Endometrial microvascular endothelial cells (primary cell): ENCODE results near the gene PAXX. TPM values are rescaled to one million over a fixed set of nuclear protein-coding genes. Genes with fewer than 3 reads are reported as not detected.
"Not testable (repeated sequence)": the region's sequence is repeated elsewhere in the genome, so short reads cannot be mapped to it uniquely, and the experiment has no call there.

Experiments used
- in situ Hi-C: cut with HindIII; loops from 2 replicates; pipeline ENCODE4 v1.10.0; 2017; ENCODE audit warnings: low sequenced_read_pairs, low pct_unique_long_range_greater_than_20kb; ENCODE audit errors: inconsistent ontology term
- total RNA-seq: library from RNA; depleted of rRNA; stranded (reverse); fragments of >200 nt; gene quantifications from one replicate; pipeline ENCODE4 v1.2.3, GENCODE V29; 2015; ENCODE audit errors: inconsistent ontology term

The PAXX gene
- total RNA-seq, 1 donor from 2014 or later = 49.0 TPM

DNA sequence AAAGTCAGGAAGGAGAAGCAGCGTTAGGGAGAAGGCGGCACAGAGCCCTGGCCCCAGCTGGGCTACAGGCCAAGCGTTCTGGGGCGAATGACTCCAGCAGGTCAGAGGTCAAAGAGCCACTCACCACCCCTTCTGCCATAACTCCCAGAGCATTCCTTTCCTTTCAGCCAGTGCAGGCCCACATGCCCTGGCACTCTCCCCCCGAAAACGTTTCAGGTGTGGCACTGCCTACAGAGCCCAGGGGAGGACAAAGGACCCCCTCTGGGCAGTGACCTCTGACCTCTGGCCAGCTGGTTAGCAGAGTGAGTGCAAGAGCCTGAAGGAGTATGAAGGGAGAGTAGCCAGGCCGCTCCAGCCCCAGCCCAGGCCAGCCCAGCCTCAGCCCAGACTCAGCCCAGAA is 30.9 kb downstream of the PAXX start:
- in situ Hi-C loops = no loop called here

- in situ Hi-C loops = no loop called here
Measured at GRCh38 chr9:137023583-137023991, 31.4 kb downstream of the PAXX start.

DNA sequence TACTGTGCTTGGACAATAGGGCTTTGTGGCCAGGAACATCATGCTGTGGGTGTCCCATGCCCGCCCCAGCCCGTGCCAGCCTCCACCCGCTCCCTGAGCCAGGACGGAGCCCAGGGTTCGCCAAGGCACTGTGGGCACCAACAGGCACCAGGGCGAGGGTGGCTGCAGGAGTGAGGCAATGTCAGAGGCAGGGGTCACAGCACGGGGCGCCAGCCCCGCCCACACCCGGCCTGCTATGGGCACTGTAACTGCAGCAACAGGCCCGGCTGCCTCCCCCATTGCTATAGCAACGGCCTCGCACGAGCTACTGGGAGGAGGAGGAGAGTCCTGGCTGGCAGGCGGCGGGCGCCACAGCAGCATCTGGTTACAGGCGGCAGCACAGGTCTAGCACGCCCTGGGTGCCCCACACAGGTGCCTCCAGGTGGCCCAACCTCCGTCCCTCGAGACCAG is 33.3 kb downstream of the PAXX start:
- in situ Hi-C loops = no loop called here

GRCh38 chr9:137026384-137026783 is 34.2 kb downstream of the PAXX start:
- in situ Hi-C loops = no loop called here

DNA sequence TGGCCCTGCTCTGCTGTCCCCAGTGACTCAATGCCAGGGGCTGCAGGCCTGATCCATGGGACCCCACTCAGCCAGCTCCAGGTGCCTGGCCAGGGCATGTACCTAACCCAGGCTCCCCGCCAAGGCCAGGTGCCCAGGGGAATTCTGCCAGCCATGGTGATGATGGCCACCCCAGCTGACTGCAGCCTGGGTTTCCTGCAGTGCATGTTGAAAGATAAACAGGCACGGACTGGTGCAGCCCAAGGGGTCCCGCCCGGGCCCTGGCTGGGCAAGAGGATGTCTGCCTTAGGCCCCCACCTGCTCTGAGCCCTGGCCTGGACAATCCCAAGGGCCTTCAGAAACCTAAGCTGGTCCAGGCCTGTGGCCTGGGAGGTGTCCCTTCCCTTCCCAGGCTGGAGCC is 34.6 kb downstream of the PAXX start:
- in situ Hi-C loops = no loop called here

DNA sequence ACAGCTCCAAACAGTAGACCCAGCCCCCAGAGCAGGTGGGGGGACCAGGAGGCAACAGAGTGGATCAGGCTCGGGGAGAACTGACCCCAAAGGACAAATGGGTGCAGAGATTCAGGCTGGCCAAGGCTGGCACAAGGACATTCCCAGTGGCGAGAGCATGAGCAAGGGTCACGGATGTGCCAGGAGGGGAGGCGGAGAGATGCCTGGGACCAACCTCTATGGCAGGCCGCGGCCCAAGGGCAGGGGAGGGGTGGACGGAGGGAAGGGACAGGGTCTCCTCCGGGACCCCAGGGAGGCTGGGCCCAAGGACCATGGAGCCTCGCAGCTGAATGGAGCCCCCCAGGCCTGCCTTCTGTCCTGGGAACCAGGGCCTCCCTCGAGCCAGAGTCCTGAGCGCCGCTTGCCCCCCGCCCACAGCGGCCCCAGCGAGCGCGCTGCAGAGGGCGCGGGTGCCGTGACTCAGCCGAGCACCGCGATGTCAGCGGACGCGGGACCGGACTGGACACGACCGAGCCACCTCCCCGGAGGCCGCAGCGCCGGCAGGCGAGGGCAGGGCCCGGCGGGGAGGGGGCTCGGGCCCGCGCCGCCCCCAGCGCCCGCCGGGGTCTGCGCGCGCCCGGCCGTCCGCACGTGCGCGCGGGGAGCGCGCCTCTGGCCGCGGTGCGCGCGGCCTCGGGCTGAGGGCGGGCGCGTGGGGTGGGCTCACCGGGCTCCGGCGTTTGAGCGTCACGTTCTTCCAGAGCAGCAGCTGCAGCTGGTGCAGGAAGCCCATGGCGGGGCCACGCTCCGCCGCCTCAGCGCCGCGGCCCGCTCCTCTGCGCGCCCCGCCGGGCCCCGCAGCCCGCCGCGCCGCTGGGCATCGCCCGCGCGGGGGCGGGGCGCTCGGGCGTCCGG is 35.4 kb downstream of the PAXX start, which contains the start of gene ABCA2:
Gene ABCA2, minus strand, starts transcription at position 869 of the 894 bp plus-strand sequence. Its CDS starts 97 bp downstream, at position 772.
- in situ Hi-C loops = no loop called here

- in situ Hi-C loops = no loop called here
Measured at GRCh38 chr9:137028263-137029057, 36.2 kb downstream of the PAXX start.

DNA sequence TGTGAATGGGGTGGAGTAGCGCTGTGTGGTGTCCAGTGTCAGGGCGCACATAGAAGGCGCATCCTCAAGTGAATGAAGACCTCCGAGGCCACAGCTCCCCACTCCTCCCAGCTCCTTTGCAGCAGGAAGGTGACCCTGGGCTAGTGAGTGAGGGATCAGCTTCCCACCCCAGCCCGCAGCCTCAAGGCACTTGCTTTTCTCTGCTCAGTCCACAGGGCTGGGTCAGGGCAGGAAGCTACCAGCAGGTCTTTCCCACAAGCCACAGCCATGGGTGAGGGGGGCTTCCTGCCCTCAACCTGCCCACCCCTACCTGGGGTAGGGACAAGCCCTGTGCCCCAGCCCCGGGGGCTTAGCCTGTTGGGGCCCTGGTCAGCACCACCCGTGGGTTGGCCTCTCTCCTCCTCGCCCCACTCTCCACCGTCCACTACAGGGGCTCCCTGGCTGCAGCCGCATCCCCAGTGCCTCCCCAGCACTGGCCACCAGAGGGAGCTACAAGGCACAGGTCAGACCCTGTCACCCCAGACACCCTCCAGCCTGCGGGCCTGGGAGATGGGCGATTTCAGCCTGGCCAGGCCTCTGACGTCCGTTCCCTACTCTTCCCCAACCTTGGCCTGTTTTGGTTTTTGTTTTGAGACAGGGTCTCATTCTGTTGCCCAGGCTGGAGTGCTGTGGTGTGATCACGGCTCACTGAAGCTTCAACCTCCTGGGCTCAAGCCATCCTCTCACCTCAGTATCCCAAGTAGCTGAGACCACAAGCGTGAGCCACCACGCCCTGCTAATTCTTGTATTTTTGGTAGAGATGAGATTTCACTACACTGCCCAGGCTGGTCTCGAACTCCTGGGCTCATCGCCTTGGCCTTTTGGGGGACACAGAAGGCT is 37.1 kb downstream of the PAXX start:
- in situ Hi-C loops = no loop called here

DNA sequence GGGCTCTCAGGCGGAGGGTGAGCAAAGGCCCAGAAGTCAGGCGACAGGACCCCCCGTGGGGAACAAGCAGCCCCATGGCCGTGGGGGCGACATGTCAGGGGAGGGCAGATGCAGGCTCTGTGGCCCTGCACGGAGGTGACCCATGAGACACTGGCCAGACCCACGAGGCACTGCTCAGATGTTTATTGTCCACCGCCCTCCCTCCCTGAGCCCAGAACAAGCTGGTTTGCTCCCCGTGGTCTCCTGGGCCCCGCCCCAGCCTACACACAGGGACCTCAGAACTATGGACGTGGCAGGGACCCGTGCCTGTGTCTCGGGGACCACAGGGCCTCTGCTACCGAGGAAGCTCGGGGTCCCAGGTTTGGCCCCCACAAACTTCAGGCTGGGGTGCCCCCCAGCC is 37.8 kb downstream of the PAXX start:
- in situ Hi-C loops = no loop called here

GRCh38 chr9:137030538-137031527 is 38.6 kb downstream of the PAXX start:
- in situ Hi-C loops = no loop called here

DNA sequence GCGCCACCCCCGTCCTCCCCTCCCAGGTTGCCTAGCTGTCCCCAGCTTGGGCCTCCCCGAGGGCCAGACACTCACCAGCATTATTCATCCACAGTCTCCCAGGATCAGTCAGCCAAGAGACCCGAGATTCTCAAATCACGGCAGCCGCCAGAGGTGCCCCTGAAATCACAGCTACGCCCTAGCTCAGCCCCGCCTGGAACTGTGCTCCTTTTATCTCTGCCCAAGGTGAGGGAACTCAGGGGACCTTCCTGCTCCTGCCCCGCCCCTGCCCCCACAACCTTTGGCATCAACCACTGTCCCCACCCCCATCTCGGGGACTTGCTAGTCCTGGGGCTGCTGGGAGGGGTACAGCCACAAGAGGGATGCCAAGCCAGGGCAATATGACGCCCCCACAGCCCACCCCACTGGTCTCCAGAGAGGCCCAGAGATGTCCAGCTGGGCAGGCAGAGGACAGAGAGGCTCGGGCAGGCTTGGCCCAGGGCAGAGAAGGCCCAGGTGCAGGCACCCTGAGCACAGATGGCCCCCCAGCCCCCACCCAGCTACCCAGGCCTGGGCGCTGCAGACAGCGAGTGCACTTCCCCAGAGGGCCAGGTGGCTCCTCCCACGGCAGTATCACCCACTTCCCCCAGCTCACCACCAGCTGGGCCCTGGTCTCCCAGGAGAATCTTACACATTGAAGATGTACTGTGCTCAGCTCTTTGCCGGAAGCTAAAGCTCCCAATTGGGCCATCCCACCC is 39.9 kb downstream of the PAXX start, which contains the start of gene FUT7:
Gene FUT7, minus strand, starts transcription at position 185 of the 737 bp plus-strand sequence. Its CDS starts 97 bp downstream, at position 88.
- in situ Hi-C loops = no loop called here

GRCh38 chr9:137032858-137033257 is 40.6 kb downstream of the PAXX start:
- in situ Hi-C loops = no loop called here

DNA sequence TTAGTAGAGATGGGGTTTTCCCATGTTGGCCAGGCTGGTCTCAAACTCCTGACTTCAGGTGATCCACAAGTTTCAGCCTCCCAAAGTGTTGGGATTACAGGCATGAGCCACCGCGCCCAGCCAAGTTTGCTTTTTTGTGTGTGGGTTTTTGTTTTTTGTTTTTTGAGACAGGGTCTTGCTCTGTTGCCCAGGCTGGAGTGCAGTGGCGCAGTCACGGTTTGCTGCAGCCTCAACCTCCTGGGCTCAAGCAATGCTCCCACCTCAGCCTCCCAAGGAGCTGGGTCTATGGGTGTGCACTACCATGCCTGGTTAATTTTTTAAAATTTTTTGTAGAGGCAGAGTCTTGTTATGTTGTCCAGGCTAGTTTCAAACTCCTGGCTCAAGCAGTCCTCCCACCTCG is 41.3 kb downstream of the PAXX start:
- in situ Hi-C loops = not testable (repeated sequence)

GRCh38 chr9:137034039-137034708 is 42.0 kb downstream of the PAXX start:
- in situ Hi-C loops = no loop called here

GRCh38 chr9:137034709-137035506 is 42.7 kb downstream of the PAXX start:
- in situ Hi-C loops = no loop called here

- in situ Hi-C loops = no loop called here
Measured at GRCh38 chr9:137035507-137035834, 43.2 kb downstream of the PAXX start.
